ENCODE results near the gene COL9A1. TPM values are rescaled to one million over a fixed set of nuclear protein-coding genes. Genes with fewer than 3 reads are reported as not detected.
A peak's percentile ranks its signal among the peaks of the same experiment; 100 is the strongest.
"Not testable (repeated sequence)": the region's sequence is repeated elsewhere in the genome, so short reads cannot be mapped to it uniquely, and the experiment has no call there.

The COL9A1 gene
- total RNA-seq, 1 donor from 2014 or later: 0.27 TPM

DNA sequence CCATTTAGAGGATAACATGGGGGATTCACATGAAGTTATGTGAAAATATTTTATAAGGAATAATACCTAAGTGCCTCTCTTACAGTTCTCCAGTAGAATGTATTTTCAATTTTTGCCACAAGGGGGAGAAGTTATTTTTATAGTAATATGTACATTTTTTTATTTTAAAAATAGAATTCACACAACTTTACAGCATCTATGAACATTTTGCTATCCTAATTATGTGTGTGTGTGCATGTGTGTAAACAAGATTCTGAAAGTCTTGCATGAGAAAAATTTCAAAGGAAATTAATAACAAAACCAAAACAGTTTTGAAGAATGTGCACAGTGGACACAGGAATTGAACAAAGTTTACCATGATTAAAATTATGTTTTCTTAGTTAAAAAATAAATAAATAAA, 5.3 kb upstream of the COL9A1 start:
- peaks cover 56% of the 10 kb centered on the region for H3K27me3 Mint-ChIP-seq (ENCODE audit: low read depth)
- DNase-seq (ENCODE audit: low spot score); H3K4me3 Mint-ChIP-seq (ENCODE audit: unreplicated experiment); H3K9me3 Mint-ChIP-seq (ENCODE audit: low read depth); H3K4me1 Mint-ChIP-seq (ENCODE audit: low read depth); H3K36me3 Mint-ChIP-seq (ENCODE audit: low read depth); H3K27ac Mint-ChIP-seq (ENCODE audit: unreplicated experiment): not testable (repeated sequence)
- TF ChIP-seq, protein P1, sequence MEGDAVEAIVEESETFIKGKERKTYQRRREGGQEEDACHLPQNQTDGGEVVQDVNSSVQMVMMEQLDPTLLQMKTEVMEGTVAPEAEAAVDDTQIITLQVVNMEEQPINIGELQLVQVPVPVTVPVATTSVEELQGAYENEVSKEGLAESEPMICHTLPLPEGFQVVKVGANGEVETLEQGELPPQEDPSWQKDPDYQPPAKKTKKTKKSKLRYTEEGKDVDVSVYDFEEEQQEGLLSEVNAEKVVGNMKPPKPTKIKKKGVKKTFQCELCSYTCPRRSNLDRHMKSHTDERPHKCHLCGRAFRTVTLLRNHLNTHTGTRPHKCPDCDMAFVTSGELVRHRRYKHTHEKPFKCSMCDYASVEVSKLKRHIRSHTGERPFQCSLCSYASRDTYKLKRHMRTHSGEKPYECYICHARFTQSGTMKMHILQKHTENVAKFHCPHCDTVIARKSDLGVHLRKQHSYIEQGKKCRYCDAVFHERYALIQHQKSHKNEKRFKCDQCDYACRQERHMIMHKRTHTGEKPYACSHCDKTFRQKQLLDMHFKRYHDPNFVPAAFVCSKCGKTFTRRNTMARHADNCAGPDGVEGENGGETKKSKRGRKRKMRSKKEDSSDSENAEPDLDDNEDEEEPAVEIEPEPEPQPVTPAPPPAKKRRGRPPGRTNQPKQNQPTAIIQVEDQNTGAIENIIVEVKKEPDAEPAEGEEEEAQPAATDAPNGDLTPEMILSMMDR (IDR thresholded peaks at IDR 0.05): peak; percentile 74

DNA sequence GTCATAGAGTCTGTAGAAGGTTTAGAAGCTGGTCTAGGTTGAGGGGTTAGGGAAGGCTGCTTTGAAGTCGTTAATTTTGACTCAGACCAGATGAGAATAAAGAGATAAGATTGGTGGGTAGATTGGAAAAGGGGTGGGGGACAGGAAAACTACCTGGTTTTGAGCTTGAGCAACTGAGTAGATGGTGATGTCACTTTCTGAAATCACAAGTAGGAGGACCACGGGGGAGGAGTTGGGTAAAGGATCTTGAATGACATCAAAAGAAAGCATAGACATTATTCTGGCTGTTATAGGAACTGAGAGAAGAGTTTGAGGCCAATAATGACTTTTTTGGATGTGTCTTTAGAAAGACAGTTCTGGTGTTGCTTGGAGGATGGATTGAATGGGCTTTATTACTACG, 4.1 kb upstream of the COL9A1 start:
- no peaks in the 10 kb centered on the region for H3K9me3 Mint-ChIP-seq (ENCODE audit: low read depth)
- no peak overlapping the region for H3K4me3 Mint-ChIP-seq (ENCODE audit: unreplicated experiment)
- no peaks in the 10 kb centered on the region for H3K36me3 Mint-ChIP-seq (ENCODE audit: low read depth)
- H3K27ac Mint-ChIP-seq (ENCODE audit: unreplicated experiment): no peak overlapping the region
- TF ChIP-seq, protein P1 (IDR thresholded peaks at IDR 0.05): no peak
- H3K4me1 Mint-ChIP-seq (ENCODE audit: low read depth): peaks cover 3% of the 10 kb centered on the region
- DNase-seq (ENCODE audit: low spot score): no peak
- peaks cover 58% of the 10 kb centered on the region for H3K27me3 Mint-ChIP-seq (ENCODE audit: low read depth)

DNA sequence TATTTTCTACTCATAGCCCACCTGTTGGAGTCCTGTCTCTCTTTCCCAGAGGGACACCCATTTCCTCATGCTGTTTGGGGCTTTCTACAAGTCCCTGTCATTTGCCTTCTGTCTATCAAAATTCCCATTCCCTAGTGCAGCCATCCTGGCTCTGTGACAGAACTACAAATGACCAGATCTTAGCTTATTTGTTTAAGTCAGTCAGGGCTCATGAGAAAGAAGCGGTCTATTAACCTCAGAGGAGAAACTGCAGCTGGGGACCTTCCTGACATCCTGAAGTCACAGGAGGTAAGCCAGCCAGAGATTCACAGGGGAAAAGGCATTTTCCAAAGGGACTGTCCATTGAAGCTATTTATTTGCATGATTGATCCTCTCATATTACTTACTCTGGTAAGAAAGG, 1.7 kb upstream of the COL9A1 start:
- Mint-ChIP-seq H3K27ac (ENCODE audit: unreplicated experiment) (no peak overlapping the region), H3K9me3 (ENCODE audit: low read depth) (no peaks in the 10 kb centered on the region), H3K27me3 (ENCODE audit: low read depth) (peaks cover 65% of the 10 kb centered on the region), H3K36me3 (ENCODE audit: low read depth) (no peaks in the 10 kb centered on the region), H3K4me1 (ENCODE audit: low read depth) (no peaks in the 10 kb centered on the region), H3K4me3 (ENCODE audit: unreplicated experiment) (no peak overlapping the region)
- no peak for DNase-seq (ENCODE audit: low spot score)
- TF ChIP-seq, protein P1 (IDR thresholded peaks at IDR 0.05): no peak

DNA sequence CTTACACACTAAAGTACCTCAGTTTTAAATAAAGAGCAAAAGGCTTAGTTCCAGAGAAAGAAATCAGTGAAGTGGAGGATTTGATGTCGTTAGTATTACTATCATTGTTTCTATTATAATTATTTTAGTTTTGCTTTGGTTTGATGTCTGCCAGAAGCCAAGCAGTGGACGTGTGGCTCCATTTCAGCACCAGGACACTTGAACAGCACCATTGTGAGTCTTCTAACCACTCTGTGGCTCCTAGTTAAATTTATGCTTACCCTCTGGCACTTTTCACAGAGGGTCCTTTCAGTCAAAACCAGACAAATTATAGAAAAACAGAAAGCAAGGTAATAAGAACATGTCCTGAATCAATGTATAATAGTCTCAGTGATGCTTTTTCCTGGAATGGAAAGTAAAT, 3.4 kb downstream of the COL9A1 start:
- TF ChIP-seq, protein P1 (IDR thresholded peaks at IDR 0.05): no peak
- H3K4me1 Mint-ChIP-seq (ENCODE audit: low read depth): no peaks in the 10 kb centered on the region
- no peak overlapping the region for H3K4me3 Mint-ChIP-seq (ENCODE audit: unreplicated experiment)
- peaks cover 58% of the 10 kb centered on the region for H3K27me3 Mint-ChIP-seq (ENCODE audit: low read depth)
- DNase-seq (ENCODE audit: low spot score): no peak
- no peak overlapping the region for H3K27ac Mint-ChIP-seq (ENCODE audit: unreplicated experiment)
- no peaks in the 10 kb centered on the region for H3K36me3 Mint-ChIP-seq (ENCODE audit: low read depth)
- H3K9me3 Mint-ChIP-seq (ENCODE audit: low read depth): no peaks in the 10 kb centered on the region

DNA sequence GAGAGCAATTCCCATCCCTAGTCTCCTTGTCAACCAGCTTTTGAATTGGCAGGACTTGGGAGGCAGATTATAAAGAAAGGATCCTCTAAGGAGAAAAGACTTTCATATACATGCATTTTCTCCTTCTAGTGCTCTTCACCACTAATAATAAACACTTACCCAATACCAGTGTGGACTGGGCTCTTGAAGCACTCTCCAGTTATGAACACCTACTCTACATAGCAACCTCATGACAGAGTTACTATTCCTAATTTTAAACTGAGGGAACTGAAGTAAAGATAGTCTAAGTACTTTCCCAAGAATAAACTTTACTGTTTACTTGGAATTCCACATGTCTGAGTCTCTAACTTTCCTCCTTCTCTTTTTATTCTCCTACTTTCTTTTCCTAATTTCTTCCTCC, 4.8 kb downstream of the COL9A1 start:
- Mint-ChIP-seq H3K9me3 (ENCODE audit: low read depth) (no peaks in the 10 kb centered on the region), H3K4me1 (ENCODE audit: low read depth) (no peaks in the 10 kb centered on the region), H3K4me3 (ENCODE audit: unreplicated experiment) (no peak overlapping the region), H3K27me3 (ENCODE audit: low read depth) (peaks cover 58% of the 10 kb centered on the region), H3K27ac (ENCODE audit: unreplicated experiment) (no peak overlapping the region), H3K36me3 (ENCODE audit: low read depth) (no peaks in the 10 kb centered on the region)
- TF ChIP-seq, protein P1 (IDR thresholded peaks at IDR 0.05): no peak
- no peak for DNase-seq (ENCODE audit: low spot score)
